ENCODE measurements around the gene SIX1. TPM values are rescaled to one million over a fixed set of nuclear protein-coding genes. Genes with fewer than 3 reads are reported as not detected.

The SIX1 gene
- polyA plus RNA-seq, 1 of the 3 experiments (the other 2 are of a cell fraction): 52.1 TPM

DNA sequence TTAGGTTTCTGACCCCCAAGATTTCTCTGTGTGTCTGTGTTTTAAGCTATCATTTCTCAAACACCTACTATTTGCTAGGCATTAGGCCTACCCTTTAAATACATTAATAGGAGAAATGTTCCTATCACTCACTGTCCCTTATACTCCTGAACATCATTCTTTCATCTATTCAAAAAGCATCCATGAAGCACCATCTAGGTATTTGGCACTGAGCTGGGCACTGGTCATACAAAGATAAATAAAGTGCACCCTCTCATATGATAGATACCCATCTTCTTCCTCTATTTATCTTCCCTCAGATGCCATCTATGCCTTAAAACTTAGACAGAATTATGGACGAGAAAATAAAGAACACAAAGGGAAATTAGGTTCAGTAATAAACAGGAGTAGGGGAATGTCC is 20.4 kb downstream of the SIX1 start:
- Histone ChIP-seq H3K4me2 (no peak overlapping the region), H3K4me3 (ENCODE audit: low read depth in 2 of 2, low read length in 1 of 2) (no peak overlapping the region), H3K4me1 (ENCODE audit: control insufficient read depth in 1 of 2, insufficient read depth in 2 of 2, low read depth in 1 of 2, low read length in 1 of 2) (peaks cover 0 to 13% of the 10 kb centered on the region in 2 experiments; a peak in 2 of 4 replicates), H3K27ac (ENCODE audit: low read depth in 2 of 2, low read length in 1 of 2) (no peak overlapping the region), H3K79me2 (ENCODE audit: insufficient read depth) (peaks cover 19% of the 10 kb centered on the region; the same call in 1 of the 2 replicates), H3K9me3 (no peaks in the 10 kb centered on the region), H3K9ac (no peak overlapping the region), H3K27me3 (ENCODE audit: insufficient read depth) (no peaks in the 10 kb centered on the region), H3K9me2 (no peaks in the 10 kb centered on the region), H4K20me1 (ENCODE audit: insufficient read depth) (no peaks in the 10 kb centered on the region), H3K36me3 (replicated peaks in 1 of 2; ENCODE audit: control insufficient read depth in 1 of 2, insufficient read depth in 2 of 2, low read length in 1 of 2) (peaks cover 0 to 5% of the 10 kb centered on the region in 2 experiments), H3F3A (replicated peaks; ENCODE audit: insufficient read depth) (peaks cover 7% of the 10 kb centered on the region), H2AFZ (ENCODE audit: low read depth) (no peak overlapping the region)
- CTCF ChIA-PET: interaction anchor here (5.0 kb wide), 1 partner anchor 624 kb away, joined by 21 read pairs; no protein-coding TSS in a partner anchor
- TF ChIP-seq NFIC (IDR thresholded peaks at IDR 0.05; ENCODE audit: borderline replicate concordance) (no peak), CHD2 (IDR thresholded peaks at IDR 0.05; ENCODE audit: low read length, partially characterized antibody) (no peak), RXRA (IDR thresholded peaks at IDR 0.05; ENCODE audit: borderline replicate concordance, low read depth) (no peak), SIN3A (IDR thresholded peaks at IDR 0.05; ENCODE audit: borderline replicate concordance, low read depth, low read length) (no peak), ELF1 (IDR thresholded peaks at IDR 0.05) (no peak), MXI1 (IDR thresholded peaks at IDR 0.05; ENCODE audit: low read depth, low read length) (no peak), FOXM1 (IDR thresholded peaks at IDR 0.05; ENCODE audit: low read depth) (no peak), YY1 (IDR thresholded peaks at IDR 0.05; ENCODE audit: low read depth) (no peak), RCOR1 (IDR thresholded peaks at IDR 0.05; ENCODE audit: low read length) (no peak), JUND (IDR thresholded peaks at IDR 0.05) (no peak), TEAD4 (IDR thresholded peaks at IDR 0.05; ENCODE audit: borderline replicate concordance, insufficient read depth) (no peak), RAD21 (IDR thresholded peaks at IDR 0.05; ENCODE audit: low read length) (no peak), FOXJ3 (CRISPR knock-in tag; IDR thresholded peaks at IDR 0.05) (no peak), RFX5 (IDR thresholded peaks at IDR 0.05; ENCODE audit: low read length) (no peak)
- TF ChIP-seq, protein P1, sequence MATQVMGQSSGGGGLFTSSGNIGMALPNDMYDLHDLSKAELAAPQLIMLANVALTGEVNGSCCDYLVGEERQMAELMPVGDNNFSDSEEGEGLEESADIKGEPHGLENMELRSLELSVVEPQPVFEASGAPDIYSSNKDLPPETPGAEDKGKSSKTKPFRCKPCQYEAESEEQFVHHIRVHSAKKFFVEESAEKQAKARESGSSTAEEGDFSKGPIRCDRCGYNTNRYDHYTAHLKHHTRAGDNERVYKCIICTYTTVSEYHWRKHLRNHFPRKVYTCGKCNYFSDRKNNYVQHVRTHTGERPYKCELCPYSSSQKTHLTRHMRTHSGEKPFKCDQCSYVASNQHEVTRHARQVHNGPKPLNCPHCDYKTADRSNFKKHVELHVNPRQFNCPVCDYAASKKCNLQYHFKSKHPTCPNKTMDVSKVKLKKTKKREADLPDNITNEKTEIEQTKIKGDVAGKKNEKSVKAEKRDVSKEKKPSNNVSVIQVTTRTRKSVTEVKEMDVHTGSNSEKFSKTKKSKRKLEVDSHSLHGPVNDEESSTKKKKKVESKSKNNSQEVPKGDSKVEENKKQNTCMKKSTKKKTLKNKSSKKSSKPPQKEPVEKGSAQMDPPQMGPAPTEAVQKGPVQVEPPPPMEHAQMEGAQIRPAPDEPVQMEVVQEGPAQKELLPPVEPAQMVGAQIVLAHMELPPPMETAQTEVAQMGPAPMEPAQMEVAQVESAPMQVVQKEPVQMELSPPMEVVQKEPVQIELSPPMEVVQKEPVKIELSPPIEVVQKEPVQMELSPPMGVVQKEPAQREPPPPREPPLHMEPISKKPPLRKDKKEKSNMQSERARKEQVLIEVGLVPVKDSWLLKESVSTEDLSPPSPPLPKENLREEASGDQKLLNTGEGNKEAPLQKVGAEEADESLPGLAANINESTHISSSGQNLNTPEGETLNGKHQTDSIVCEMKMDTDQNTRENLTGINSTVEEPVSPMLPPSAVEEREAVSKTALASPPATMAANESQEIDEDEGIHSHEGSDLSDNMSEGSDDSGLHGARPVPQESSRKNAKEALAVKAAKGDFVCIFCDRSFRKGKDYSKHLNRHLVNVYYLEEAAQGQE (IDR thresholded peaks at IDR 0.05; ENCODE audit: low read depth, low read length): no peak
- TF ChIP-seq, protein P2, sequence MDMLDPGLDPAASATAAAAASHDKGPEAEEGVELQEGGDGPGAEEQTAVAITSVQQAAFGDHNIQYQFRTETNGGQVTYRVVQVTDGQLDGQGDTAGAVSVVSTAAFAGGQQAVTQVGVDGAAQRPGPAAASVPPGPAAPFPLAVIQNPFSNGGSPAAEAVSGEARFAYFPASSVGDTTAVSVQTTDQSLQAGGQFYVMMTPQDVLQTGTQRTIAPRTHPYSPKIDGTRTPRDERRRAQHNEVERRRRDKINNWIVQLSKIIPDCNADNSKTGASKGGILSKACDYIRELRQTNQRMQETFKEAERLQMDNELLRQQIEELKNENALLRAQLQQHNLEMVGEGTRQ (IDR thresholded peaks at IDR 0.05; ENCODE audit: borderline replicate concordance, low read depth, low read length): no peak
- TF ChIP-seq, protein P3, sequence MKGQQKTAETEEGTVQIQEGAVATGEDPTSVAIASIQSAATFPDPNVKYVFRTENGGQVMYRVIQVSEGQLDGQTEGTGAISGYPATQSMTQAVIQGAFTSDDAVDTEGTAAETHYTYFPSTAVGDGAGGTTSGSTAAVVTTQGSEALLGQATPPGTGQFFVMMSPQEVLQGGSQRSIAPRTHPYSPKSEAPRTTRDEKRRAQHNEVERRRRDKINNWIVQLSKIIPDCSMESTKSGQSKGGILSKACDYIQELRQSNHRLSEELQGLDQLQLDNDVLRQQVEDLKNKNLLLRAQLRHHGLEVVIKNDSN (IDR thresholded peaks at IDR 0.05; ENCODE audit: borderline replicate concordance, low read depth): no peak
- WGBS (ENCODE audit: low lambda C conversion rate): 40% methylated on average over 1 of the region's 1 CpG
- POLR2A ChIA-PET: no interaction called here
- no peak for DNase-seq

Data from SK-N-SH (cell line).